SK-N-SH treated with all-trans-retinoic acid at 6 μM for 48 hours (cell line): ENCODE measurements around the gene CLDN16.

Experiments used
- ARNTL ChIP-seq: fragments of 450-650 bp; formaldehyde crosslinking; IDR thresholded peaks from 2 replicates; pipeline ENCODE4 v1.5.0; 2020; ENCODE audit warnings: low read depth, mild to moderate bottlenecking, moderate library complexity, borderline replicate concordance
- ISL1 ChIP-seq: fragments of 250-450 bp; sonication (Bioruptor Pico); IDR thresholded peaks from 2 replicates; pipeline ENCODE4 v2.1.2; 2022; ENCODE audit warnings: mild to moderate bottlenecking, moderate library complexity
- PPARA ChIP-seq: fragments of 250-450 bp; sonication (Bioruptor Pico); IDR thresholded peaks from 2 replicates; pipeline ENCODE4 v1.5.0; 2020; ENCODE audit warnings: mild to moderate bottlenecking, borderline replicate concordance
- SNAI2 ChIP-seq: fragments of 250-450 bp; sonication (Bioruptor Pico); IDR thresholded peaks from 2 replicates; pipeline ENCODE4 v1.5.0; 2020; ENCODE audit warnings: mild to moderate bottlenecking, moderate library complexity
- TOX ChIP-seq: fragments of 250-450 bp; sonication (Bioruptor Pico); IDR thresholded peaks from 2 replicates; pipeline ENCODE4 v1.8.0; 2021; ENCODE audit warnings: mild to moderate bottlenecking, moderate library complexity, borderline replicate concordance
- ZFP3 ChIP-seq: fragments of 250-450 bp; sonication (Bioruptor Pico); IDR thresholded peaks from 2 replicates; pipeline ENCODE4 v1.5.0; 2020; ENCODE audit warnings: mild to moderate bottlenecking, moderate library complexity
- ZNF565 ChIP-seq: fragments of 450-650 bp; formaldehyde crosslinking; conservative IDR thresholded peaks from 2 replicates; pipeline ENCODE4 v1.5.0; 2020; ENCODE audit warnings: low read depth, mild to moderate bottlenecking, moderate library complexity
- TF ChIP-seq, protein P1 (sequence below): fragments of 250-450 bp; sonication (Bioruptor Pico); IDR thresholded peaks from 2 replicates; pipeline ENCODE4 v1.8.0; 2020; ENCODE audit warnings: mild to moderate bottlenecking, moderate library complexity, borderline replicate concordance
- TF ChIP-seq, protein P2 (sequence below): fragments of 250-450 bp; sonication (Bioruptor Pico); IDR thresholded peaks from 2 replicates; pipeline ENCODE4 v1.5.1; 2021; ENCODE audit warnings: mild to moderate bottlenecking, moderate library complexity

DNA sequence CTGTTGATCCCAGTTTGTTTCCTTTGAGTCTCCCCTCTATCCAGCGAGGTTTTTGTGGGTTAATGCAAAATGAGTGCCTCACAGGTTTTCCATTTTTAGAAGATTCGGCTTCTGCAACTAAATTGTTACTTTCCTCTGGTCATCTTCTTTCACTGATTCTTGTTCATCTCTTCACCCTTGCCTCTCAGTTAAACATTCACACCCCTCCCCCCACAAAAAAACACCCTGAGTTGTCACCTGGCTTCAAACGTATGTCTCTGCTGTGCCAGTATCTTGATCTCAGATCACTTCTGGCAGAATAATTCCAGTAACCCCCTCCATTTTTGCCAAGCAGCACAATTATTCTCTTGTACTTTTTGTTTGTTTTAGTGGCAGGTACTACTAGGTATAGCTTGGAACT, 12.3 kb upstream of the CLDN16 start:
- TF ChIP-seq, protein P1, sequence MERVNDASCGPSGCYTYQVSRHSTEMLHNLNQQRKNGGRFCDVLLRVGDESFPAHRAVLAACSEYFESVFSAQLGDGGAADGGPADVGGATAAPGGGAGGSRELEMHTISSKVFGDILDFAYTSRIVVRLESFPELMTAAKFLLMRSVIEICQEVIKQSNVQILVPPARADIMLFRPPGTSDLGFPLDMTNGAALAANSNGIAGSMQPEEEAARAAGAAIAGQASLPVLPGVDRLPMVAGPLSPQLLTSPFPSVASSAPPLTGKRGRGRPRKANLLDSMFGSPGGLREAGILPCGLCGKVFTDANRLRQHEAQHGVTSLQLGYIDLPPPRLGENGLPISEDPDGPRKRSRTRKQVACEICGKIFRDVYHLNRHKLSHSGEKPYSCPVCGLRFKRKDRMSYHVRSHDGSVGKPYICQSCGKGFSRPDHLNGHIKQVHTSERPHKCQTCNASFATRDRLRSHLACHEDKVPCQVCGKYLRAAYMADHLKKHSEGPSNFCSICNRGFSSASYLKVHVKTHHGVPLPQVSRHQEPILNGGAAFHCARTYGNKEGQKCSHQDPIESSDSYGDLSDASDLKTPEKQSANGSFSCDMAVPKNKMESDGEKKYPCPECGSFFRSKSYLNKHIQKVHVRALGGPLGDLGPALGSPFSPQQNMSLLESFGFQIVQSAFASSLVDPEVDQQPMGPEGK: no peak
- TF ChIP-seq ISL1 (CRISPR knock-in tag): no peak
- no peak for TF ChIP-seq ZFP3
- TF ChIP-seq PPARA (CRISPR knock-in tag): no peak
- TF ChIP-seq TOX (CRISPR knock-in tag): no peak
- TF ChIP-seq ZNF565: no peak
- no peak for TF ChIP-seq ARNTL (CRISPR knock-in tag)
- TF ChIP-seq, protein P2, sequence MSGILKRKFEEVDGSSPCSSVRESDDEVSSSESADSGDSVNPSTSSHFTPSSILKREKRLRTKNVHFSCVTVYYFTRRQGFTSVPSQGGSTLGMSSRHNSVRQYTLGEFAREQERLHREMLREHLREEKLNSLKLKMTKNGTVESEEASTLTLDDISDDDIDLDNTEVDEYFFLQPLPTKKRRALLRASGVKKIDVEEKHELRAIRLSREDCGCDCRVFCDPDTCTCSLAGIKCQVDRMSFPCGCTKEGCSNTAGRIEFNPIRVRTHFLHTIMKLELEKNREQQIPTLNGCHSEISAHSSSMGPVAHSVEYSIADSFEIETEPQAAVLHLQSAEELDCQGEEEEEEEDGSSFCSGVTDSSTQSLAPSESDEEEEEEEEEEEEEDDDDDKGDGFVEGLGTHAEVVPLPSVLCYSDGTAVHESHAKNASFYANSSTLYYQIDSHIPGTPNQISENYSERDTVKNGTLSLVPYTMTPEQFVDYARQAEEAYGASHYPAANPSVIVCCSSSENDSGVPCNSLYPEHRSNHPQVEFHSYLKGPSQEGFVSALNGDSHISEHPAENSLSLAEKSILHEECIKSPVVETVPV (CRISPR knock-in tag): no peak
- no peak for TF ChIP-seq SNAI2 (CRISPR knock-in tag)
